ENCODE measurements around the gene VAMP5.
"Not testable (repeated sequence)": the region's sequence is repeated elsewhere in the genome, so short reads cannot be mapped to it uniquely, and the experiment has no call there.

VAMP5 gene

DNA sequence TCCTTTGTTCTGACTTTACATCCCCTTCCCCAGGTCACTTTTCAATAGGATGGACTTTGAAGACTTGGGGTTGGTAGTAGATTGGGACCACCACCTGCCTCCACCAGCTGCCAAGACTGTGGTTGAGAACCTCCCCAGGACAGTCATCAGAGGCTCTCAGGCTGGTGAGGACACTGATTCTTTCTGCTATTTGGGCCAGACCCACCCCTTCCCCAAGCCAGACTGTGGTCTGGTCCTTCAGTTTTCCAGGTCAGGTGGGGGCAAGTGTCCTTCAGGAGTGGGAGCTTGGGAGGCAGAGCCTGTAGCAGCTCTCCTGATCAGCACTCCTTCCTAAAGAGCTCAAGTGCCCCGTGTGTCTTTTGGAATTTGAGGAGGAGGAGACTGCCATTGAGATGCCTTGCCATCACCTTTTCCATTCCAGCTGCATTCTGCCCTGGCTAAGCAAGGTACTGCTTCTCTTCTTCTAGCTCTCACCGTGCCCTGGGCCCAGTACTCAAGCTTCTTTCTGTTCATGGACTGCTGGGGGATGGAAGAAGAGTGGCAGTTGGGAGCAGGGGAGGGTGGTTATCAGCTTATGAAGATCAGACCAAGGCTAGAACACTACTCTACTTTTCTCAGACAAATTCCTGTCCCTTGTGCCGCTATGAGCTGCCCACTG lies 12.4 kb downstream of the VAMP5 start:
- TF ChIP-seq POLR2A (IDR thresholded peaks at IDR 0.05; ENCODE audit: low read length), result no peak
- no peak for TF ChIP-seq GATA1 (IDR thresholded peaks at IDR 0.05; ENCODE audit: low read depth, low read length)
- DNase-seq, result no peak

DNA sequence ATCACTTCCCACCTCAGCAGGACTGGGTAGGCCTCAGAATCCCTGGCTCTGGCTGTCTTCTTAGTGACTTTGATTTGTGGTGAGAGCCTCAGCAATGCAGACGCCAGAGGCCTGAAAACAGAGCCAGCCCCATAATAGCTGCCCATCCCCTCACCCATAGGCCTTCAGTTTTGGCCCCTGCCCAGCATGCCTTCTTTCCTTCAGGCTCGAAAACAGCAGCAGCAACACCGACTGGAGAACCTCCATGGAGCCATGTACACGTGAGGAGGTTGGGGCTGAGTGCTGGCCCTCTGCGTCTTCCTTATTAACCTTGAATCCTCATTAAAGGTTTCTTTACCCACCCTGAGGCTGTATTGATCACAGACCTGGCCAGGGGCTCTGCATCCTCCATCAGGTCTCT lies 13.0 kb downstream of the VAMP5 start:
- no peak for TF ChIP-seq GATA1 (IDR thresholded peaks at IDR 0.05; ENCODE audit: low read depth, low read length)
- TF ChIP-seq POLR2A (IDR thresholded peaks at IDR 0.05; ENCODE audit: low read length), result no peak
- DNase-seq, result no peak

DNA sequence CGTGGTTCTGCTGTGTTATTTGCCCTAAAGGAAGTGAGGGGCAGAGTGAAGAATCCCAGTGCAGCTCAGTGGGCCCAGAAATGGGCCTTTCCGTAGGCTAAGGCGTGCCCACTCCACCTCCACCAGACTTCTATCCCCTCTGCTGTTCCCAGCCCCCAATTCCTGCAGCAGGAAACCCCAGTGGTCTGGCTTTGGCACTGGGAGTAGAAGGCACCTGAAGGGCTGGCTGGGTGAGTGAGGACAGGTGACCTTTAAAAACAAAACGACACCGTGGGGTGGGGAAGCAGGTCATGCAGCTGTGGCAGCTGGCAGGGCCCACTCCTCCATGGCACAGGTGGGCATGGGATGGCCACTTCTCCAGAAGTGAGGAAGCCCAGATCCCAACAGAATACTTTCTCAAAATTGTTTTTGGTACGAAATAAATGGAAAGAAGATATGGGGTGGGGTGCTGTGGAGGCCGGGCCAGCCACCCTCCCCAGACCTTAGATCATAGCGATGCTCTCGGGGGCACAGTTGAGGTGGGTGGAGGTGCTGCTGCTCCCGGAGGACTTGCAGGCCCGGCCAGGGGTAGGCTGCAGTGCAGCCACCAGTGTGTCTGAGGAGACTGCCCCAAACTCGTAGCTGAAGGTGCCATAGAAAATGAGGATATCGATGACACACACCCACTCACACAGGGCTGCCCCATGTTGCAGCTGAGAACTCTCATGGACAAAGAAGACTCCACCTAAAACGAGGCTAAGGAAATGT lies 14.5 kb downstream of the VAMP5 start:
- TF ChIP-seq GATA1 (IDR thresholded peaks at IDR 0.05; ENCODE audit: low read depth, low read length), result no peak
- no peak for TF ChIP-seq POLR2A (IDR thresholded peaks at IDR 0.05; ENCODE audit: low read length)
- no peak for DNase-seq

DNA sequence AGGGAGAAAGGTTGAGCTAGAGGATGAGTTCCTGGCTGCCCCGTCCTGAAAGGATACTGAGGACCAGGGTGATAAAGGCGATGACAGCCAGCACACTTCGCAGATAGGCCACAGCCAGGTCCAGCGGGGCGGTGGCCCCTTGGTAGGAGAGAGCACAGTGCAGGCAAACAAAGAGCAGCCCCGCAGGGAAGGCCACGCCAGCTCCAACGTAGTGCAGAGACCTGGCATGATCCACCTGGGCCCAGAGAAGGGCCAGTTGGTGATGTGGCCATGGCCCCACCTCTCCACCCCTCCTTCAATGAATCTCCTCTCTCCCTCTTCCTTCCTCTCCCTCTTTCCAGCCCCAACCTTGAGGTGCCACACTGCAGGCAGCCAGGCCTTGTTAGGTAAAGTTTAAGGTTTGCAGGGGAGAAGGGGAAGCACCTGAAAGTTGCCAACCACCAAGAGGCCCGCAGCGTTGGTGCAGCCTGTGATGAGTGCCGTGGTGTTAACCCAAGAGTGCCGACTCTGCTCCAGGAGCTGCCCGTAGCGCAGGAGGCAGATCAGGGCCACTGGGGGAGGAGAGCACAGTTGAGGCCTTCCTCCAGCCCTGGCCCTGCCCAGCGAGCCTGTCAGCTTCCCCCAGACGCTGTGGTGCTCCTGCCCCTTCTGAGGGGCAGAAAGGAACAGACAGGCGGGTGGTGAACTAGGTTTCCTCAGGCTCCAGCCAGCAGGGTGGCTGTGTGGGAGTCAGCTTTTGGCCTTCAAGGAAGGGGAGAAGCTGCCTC lies 15.4 kb downstream of the VAMP5 start:
- TF ChIP-seq POLR2A (IDR thresholded peaks at IDR 0.05; ENCODE audit: low read length), result no peak
- no peak for TF ChIP-seq GATA1 (IDR thresholded peaks at IDR 0.05; ENCODE audit: low read depth, low read length)
- DNase-seq, result no peak

DNA sequence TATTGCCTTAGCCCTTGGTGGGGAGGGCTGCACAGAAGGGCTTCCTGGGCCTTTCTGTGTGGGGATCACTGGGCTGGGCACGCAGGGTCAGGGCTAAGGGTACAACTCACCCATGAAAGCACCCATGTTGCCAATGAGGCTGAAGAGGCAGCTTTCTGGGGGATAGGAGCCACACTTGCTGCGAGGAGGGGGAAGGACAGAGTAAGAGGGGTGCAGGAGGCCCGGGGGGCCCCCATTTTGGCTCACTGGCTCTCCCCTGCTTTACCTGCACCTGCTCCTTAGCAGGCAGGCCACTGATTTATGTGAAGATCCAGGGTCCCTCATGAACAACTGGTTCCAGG lies 16.0 kb downstream of the VAMP5 start:
- no peak for TF ChIP-seq GATA1 (IDR thresholded peaks at IDR 0.05; ENCODE audit: low read depth, low read length)
- TF ChIP-seq POLR2A (IDR thresholded peaks at IDR 0.05; ENCODE audit: low read length), result no peak
- no peak for DNase-seq

DNA sequence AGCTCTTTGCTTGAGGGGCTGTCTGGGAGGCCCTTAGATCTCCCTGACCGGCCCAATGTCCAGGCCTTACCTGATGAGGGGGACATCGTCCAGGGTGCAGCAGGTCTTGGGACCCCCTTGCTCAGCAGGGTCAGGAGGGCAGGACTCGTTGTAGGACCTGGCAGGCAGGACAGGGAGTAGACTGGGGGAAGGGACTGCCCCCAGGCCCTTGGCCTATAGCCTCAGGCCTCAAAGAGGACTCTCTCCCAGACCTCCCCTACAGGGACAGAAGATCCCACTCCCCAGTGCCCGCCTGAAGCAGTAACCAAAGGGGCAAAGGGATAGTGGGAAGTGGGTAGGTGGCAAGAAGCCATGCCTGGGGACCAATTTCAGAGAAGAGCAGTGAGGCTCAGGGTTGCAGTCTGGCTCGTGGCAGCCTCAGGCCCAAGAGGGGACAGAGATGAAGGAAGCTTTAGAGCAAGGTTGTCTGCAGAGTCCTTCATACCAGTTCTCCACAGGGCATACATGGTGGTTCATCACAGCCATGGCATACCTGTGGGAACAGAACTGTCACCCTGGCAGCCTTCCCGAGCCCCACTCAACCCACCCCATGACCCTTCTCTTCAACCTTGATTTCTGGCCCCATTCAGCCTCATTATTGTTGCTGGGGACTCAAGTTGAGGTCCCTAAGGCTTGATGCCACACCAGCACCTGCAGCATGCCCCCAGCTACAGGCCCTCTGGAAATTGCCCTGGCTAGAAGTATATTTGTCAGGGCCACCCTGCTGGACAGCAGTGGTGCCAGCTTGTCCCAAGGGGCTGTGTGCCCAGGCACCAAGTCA lies 16.9 kb downstream of the VAMP5 start:
- no peak for TF ChIP-seq GATA1 (IDR thresholded peaks at IDR 0.05; ENCODE audit: low read depth, low read length)
- TF ChIP-seq POLR2A (IDR thresholded peaks at IDR 0.05; ENCODE audit: low read length), result no peak
- DNase-seq, result no peak

DNA sequence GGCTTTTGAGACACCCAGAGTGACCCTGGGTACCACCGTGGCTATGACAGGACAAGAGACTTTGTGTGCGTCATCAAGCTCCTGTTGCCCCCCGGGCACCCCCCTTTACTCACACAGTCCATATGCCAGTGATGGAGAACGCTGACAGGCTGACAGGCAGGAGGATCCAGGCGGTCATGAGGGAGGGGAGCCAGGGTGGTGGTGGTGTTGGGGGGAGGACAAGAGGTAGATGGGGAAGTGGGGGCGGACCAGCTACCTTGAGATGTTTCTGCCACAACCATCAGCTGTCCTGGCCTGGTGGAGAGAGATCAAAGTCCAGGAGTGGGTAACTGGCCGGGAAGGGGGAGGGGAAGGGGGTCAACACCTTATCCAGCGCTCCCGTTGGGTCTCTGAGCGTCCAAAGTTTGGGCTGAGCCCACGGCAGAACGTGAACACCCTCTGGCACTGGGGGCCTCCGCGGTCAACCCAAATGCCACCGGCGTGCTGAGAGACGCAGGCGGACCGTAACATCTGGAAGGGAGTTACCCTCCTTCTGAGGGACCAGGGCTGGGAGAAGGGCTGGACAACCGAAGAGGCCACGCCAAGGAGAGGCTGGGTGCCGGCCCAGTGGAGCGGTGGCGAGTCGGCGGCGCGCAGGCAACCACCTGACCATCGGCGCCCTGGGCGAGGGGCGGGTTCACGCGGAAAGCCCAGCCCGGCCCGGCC lies 17.7 kb downstream of the VAMP5 start:
- DNase-seq, result no peak
- no peak for TF ChIP-seq POLR2A (IDR thresholded peaks at IDR 0.05; ENCODE audit: low read length)
- no peak for TF ChIP-seq GATA1 (IDR thresholded peaks at IDR 0.05; ENCODE audit: low read depth, low read length)

DNA sequence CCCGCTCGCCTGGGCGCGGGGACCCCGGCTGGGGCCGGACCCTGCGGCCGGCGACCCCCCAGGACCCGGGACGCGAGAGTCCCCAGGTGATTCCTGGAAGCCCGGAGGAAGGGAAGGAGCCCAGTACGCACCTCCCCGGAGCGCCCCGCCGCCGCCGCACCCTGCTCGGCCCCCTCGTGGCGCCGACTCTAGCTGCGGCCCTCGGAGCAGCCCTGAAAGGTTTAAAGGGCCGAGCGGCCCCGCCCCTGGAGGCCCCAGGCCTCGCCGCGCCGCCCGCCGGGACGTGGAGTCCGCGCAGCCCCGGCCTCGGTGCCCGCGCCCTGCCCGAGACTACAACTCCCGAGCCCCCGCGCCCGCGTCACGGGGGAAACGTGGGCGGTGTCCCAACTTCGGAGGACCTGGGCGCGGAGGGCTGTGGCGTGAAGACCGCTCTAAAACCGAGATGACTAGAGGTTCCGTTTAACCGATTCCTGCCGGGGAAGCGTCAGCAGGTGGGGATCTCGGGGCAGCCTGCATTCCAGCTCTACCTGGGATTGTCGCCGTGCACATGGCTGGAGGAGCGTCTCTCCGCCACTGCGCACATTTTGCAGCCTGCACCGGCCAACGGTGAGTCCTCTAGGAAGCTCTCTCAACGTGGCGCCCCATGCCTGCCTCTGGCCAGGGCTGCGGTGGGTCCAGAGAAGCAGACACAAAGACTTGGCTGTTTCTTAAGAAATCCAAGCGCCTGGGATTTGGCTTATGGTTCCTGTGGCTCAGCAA lies 18.4 kb downstream of the VAMP5 start, which contains the start of gene TMEM150A:
Gene TMEM150A, minus strand, starts transcription at position 223 of the 759 bp plus-strand sequence. CDS start 750 bp downstream, outside the sequence.
- TF ChIP-seq GATA1 (IDR thresholded peaks at IDR 0.05; ENCODE audit: low read depth, low read length) (no peak), POLR2A (IDR thresholded peaks at IDR 0.05; ENCODE audit: low read length) (no peak)

DNA sequence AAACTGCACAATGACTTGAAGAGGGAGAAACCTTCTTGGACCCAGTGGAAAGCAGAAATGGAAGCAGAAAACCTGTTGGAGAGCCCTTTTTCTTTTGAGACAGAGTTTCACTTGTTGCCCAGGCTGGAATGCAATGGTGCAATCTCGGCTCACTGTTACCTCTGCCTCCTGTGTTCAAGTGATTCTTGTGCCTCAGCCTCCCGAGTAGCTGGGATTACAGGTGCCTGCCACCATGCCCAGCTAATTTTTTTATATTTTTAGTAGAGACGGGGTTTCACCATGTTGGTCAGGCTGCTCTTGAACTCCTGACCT lies 19.9 kb downstream of the VAMP5 start:
- not testable (repeated sequence) for DNase-seq

More for the DNA sequence above, 18.4 kb downstream of the VAMP5 start, which contains the start of gene TMEM150A:
- peak; percentile 86 to 90 for DNase-seq

DNA sequence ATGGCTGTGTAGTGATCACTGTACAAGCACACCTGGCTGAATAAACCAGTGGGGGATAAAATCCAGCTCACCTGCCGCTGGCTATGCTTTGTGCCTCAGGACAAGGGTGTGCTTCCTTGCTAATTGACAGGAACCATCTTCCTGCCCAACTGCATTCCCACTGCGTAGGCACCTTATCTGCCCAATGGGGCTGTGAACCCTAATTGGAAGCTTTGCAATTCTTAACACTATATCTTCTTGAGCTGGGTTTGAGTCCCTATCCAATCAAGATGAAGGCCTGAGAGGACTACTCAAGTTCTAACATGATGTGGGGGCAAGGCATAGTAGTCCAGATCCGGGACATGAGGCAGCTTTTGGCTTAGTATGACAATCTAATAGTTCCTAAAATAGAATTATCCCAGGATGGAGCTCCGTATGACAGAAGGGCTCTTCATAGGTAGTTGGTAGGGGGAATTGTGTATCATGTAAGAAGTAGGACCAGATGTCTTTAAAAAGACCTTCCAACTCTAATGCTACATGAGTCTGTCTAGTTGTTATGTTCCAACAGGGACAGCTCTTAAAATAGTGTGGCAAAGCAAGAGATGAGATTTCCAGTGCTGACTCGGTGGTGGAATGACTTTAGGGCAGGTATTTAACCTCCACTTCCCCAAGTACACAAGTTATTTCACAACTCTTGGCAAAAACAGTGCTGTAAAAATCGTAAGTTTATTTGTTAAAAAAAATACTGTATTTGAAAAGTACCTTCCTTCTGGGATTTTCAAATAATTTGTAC lies 20.5 kb downstream of the VAMP5 start:
- DNase-seq, result no peak
- TF ChIP-seq POLR2A (IDR thresholded peaks at IDR 0.05; ENCODE audit: low read length), result no peak
- no peak for TF ChIP-seq GATA1 (IDR thresholded peaks at IDR 0.05; ENCODE audit: low read depth, low read length)

DNA sequence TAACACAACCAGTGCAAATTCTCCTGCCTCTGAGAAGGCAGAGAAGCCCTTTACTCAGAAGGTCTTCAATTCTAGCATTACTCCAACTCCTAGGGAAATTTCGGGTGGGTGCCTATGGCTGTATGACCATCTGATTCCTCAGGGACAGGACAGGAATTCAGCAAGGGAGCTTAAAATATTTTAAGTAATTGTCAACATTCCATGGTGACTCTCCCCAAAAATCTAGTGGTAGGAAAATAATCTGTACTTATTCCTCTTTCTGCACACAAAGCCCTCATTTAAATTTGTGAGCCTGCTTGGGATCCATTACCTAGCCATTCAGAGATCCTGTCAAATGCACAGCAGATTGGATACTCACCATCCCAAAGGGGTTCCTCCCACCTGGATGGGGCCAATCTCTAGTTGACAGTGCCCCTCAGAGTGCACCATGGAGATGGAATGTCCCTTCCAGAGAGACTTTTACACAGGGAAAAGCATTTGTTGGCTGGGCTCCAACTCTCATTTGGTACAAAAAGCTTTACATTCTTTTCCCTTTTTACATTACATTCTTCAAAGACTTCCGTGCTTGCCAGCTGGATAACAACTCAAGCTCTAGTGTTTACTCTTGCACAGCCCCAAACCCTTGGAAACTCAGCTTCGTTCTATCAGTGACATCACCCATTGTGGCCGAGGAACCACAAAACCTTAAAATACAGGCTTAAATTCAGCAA lies 21.3 kb downstream of the VAMP5 start:
- no peak for DNase-seq
- no peak for TF ChIP-seq POLR2A (IDR thresholded peaks at IDR 0.05; ENCODE audit: low read length)
- no peak for TF ChIP-seq GATA1 (IDR thresholded peaks at IDR 0.05; ENCODE audit: low read depth, low read length)
